ENCODE data around the gene PI16.
A peak's percentile ranks its signal among the peaks of the same experiment; 100 is the strongest.
"Not testable (repeated sequence)": the region's sequence is repeated elsewhere in the genome, so short reads cannot be mapped to it uniquely, and the experiment has no call there.

PI16 gene

DNA sequence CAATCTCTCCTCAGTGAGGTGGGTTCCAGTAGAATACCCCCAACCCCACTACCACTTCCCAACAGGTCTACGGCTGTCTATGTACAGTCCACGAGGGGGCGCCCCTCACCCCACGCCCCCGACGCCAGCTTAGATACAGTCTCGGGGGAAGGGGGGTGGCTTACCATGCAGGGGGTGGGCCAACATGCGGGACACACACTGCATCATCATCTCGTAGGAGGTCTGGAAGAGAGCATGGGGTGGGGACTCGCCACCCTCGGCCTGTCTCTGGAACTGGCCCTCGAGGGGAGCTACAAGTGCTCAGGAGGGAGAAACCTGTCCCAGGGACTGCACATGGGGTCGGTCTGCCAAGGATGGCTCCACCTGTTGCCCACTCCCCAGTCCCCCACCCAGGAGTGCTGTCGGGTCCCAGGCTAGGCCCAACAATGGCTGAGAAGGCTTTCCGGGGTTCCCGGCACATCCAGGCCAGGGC lies 23.0 kb downstream of the PI16 start:
- no peak for DNase-seq

DNA sequence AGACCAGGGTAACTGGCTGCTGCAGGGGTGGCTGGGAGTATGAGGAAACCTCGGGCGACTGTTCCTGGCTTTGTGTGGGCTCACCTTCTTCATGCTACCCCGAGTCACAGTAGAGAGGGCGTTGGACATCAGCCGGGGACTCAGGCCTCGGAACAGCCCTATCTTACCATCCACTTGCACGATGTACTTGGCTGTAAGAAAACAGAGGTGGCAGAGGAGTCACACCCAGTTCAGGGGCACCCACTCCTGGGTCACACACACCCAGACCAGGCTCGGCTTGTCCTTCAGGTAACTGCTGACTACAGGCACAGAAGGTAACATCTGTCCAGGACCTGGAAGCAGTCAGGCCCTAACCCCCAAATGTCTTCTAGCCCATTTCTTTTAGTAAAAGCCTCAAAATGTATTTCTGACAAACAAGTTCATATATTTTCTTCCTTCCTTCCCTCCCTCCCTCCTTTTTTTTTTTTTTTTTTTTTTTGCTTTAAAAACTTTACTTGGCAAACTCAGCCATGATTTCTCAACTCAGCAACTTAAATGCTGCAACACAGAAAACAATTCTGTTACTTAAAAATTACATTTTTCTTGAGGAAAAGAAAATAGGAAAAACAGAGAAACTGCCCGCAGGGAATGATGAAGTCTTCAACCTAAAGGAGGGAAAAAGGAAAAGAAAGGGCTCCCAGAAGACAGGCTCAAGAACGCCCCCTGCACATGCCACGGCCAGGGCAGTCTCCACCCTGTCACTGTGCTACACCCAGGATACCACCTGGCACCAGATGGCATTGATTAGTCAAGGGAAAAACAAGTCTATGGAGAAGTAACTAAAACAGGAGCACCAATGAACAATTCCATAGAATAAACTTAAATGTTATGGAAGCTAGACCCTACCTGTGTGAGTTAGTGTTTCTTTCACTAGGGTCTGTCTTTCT lies 24.1 kb downstream of the PI16 start:
- no peak for DNase-seq

DNA sequence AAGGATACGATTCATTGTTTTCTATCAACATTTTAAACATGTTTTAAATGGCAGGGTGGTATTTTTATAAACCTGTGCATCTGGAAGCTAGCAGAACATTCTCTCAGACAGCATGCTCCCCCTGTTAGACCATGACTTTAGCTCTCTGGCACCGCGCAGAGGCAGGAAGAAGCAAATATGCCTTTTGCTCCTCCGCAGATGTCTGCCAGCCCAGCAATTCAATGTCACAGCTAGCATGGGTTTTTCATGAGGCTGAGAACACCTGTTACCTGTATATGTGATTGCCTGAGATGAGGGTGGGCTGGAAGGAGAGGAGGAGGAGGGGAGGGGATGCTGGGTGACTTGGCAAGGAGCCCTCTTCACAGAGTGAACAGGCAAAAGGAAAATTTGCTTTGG lies 24.8 kb downstream of the PI16 start:
- DNase-seq: peak; percentile 49

DNA sequence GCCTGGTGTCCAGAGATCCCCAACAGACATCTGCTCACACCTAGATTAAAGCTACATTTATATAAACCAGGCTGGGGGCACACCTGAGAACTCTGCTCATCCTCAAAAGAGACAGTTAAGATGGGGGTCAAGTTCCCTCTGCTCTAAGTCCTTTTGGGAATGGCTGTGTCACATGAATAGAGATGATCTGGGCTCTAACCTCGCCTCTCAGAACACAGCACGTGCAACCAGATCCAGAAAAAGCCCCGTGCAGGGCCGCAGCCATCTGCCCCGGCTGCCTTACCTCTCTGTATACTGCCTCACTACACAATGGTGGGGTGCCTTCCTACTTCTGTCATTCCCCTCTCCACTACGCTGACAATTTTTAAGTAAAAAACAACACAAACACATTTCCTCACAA lies 25.6 kb downstream of the PI16 start:
- no peak for DNase-seq

DNA sequence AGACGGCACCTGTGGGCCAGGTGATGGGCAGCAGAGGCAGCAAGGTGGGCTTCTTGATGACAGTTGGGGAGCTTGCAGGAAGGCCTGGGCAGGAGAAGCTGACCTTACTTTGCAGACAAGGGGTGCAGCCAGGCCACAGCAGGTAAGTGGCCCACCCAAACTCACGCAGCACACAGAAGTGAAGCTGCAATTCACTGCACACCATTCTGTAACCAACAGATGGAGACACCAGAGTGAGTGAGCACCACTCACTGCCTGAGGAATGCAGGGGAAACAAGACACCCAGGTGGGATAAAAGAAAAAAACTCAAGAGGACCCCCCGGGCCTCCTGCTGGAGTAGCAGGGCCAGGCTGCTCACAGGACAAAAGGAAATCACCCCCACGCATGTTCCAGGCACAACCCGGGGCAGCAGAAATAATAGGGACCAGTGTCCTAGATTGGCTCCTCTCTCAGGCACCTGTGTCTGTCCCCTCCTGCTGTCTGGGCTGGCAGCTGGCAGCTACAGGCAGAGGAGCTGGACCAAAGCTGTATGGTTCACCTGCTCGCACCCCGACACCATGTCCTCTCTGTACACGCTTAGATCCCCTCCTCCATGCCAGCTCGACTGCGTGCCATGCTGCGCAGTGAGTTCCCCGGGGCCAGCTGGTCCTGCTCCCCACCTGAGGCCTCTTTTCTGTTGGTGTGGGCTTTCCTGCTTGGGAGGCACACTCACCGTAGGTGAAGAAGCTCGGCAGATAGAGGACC lies 26.5 kb downstream of the PI16 start:
- DNase-seq: no peak

DNA sequence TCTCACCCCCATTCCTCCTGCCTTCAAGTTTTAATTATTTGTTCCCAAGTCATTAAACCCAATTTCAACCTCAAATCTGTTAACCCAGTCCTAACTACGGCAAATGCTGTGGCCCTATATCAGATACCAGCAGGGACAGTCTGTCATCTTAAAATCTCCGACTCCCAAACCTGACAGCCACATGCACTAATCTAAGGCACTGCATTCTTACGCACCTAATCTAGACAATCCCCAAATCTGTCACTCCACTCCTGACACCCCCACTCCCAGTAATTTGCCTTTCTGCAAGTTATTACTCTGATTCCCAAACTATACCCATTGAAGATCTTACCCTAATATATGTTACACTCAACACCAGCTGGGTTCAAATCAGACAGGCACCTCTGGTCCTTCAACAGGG lies 29.0 kb downstream of the PI16 start:
- DNase-seq: no peak

DNA sequence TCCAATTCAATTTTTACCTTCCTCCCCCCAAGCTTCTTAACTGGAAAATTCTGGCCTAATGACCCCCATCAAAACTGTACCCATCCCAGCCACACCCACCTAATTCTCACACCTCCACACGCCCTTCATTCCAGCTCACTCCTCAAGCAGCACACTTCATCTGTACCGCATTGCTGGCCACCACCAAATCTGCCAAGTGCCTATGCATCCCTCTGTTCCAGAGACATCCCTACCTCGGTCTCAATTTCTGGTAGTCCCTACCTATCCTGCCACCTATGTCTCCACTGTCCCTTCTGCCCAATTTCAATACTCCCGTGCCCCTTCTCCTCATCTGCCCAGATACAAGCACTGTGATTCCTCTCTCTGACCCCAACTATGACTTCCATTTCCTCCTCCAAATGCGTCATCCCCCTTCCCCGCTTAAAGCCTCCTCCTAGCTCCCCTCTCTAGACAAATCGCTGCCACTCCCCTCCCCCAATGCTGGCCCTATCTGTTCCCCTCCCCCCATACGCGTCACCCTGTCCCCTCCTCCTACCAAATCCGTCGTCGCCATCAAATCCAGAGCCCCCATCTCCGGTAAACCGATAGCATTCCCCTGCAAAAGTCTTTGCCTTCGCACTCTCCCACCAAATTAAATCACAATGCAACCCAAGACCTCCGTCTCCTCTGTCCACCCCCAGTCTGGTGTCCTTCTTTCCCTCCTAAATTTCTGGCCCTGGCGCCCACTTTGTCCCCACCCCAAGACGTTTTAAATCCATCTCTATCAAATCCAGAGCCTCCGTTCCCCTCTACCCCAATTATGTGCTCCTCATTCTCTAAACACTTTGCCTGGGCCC lies 30.3 kb downstream of the PI16 start:
- peak; percentile 75 for DNase-seq

DNA sequence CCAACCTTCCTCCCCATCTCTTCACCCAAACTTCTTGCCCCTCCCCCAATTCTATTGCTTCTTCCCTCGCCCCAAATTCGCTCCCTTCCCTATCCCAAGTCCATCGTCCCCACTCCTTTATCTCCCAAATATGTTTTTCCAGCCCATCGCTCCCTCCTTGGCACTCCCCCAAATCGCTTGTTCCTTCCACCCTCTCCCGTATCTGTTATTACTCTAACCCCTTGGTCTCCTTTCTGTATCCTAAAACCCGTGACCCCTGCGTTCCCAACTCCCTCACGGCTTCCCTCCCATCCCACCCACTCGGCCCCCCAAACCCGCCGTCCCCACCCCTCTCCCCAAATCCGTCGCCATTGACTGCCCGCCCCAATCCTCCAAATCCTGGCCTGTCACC lies 30.9 kb downstream of the PI16 start:
- no peak for DNase-seq

DNA sequence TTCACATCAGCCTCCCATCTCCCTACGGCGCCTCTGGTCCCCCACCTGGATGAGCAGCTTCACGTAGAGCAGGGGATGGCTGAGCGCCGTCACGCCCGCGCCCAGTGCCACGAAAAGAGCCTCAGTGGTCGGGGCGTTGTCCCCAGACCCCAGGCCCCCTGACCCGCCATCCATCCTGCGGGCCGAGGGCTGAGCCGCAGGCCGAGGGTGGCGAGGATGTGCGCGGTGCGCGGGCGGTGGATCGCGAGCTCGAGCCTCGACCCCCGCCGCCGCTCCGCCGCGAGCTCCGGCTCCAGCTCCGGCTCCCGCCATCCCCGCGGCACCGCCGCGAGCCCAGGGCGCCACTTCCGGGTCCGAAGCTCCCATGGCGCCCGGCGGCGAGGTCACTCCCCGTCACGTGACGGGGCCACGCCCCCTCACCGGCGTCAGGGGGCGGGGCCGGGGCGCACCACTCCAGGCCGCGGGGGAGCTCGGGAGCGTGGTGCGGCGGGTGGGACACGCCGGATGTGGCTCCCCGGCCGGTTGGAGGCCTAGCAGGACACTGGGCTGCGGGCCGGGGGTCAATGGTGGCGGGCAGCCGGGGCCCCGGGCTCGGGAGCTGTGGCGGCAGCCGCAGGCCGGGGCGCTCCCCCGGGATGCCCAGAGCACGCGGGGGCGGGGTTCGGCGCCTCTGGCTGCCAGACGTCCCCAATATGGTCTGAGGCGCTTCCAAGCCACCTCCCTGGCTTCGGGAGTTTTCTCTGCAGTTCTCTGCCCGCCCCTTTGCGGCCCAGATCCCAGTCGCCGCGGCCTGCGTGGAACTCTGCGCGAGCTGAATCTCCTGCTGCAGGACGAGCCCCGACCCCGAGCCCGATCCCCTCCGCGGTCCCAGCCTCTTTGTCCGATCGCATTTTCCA lies 31.5 kb downstream of the PI16 start, which contains the start of gene MTCH1:
TSS of gene MTCH1 (minus strand) at position 389 of the 896 bp plus-strand sequence. CDS start at position 366, 23 bp downstream.
- peak; percentile 93 for DNase-seq

DNA sequence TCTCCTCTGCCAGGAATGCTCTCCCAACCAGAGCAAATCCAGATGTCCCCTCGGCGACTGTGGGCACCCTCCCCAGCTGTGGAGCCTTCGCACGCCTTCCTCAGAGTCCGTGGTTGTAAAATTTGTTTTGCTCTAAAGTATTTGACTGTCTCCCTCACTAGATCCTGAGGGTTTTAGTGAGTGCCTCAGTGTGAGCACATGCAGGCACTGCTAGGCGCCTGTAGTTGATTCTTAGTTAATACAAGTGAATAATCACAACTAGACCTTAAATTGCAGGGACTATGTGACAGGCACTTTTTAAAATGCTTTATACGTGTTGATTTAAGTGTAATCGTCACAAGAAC lies 32.1 kb downstream of the PI16 start:
- DNase-seq: peak; percentile 18

DNA sequence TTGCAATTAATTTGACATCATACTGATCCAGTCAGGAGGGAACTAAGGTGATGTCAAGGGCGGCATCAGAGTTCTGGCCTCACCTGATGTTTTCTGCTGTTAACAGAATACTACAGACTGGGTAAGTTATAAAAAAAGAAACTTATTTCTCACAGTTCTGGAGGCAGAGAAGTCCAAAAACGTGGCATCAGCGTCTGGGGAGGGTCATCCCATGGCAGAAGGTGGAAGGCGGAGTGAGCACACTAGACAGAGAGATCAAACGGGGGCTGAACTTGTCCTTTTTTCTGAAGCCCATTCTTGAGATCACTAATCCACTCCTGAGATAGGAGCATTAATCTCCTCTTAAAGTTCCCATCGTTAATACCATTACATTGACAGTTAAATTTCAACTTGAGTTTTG lies 34.7 kb downstream of the PI16 start:
- no peak for DNase-seq

DNA sequence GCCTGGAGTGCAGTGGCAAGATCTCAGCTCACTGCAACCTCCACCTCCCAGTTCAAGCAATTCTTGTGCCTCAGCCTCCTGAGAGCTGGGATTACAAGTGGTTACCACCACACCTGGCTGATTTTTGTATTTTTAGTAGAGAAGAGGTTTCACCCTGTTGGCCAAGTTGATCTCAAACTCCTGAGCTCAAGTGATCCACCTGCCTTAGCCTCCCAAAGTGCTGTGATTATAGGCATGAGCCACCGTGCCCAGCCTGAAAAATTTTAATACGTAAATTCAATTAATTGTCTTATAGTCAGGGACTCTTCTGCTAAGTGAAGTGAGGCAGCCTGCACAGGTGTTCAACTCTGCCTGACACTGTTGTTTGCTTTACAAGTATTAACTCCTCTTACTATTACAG lies 35.9 kb downstream of the PI16 start:
- DNase-seq: not testable (repeated sequence)

DNA sequence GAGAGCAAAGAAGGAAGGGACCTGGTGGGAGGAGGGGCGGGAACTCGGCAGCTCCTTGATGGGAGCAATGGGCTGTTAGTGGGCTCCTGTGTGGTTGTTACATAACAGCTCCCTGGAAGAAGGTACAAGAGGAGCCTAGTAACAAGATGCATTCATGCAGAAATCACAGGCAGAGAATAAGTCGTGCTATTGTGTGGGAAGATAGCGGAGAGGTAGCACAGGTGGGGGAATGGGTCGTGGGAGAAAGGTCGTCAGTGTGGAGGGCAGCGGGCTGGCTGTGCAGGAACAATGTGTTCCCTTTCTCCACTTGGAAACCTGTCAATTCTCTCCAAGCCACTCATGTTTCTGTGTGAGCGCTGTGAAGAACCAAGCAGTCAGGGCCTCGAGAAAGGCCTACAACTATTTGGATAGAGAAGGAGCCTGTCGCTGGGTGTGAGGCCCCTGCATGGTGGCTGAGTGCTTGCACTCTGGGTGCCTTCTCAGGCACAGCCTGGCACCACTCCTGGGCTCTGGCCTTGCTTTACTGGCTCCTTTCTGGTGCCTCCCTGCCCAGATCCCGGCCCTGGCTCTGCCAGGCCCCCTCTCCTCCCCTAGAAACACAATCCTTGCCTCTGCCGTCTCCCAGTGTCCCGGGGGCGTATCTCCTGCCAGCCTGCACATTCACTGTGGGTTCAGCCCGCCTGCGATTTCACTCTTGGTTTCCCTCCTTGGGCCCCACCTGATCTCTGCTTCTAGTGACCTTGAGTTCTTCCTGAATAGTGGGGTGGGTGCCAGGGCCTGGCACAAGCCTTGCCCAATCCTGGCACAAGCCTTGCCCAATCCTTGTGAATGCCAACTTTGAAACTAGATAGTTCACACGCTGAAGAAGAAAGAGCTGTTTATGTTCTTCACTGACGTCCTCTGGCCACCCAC lies 43.5 kb downstream of the PI16 start:
- DNase-seq: no peak

DNA sequence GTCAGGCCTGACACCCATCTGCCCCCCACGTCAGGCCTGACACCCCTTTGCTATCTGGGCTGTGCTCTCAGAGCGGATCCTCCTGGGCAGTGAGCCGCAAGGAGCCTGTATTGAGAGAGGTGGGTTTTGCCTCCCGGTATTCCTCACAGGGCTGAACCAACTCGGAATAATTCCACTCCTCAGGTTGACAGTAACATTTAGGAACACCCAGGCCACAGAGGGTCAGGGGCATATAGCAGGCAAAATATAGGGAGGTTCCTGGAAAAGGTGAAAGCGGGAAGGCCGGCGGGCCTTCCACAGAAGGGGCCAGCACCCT lies 44.1 kb downstream of the PI16 start:
- no peak for DNase-seq

DNA sequence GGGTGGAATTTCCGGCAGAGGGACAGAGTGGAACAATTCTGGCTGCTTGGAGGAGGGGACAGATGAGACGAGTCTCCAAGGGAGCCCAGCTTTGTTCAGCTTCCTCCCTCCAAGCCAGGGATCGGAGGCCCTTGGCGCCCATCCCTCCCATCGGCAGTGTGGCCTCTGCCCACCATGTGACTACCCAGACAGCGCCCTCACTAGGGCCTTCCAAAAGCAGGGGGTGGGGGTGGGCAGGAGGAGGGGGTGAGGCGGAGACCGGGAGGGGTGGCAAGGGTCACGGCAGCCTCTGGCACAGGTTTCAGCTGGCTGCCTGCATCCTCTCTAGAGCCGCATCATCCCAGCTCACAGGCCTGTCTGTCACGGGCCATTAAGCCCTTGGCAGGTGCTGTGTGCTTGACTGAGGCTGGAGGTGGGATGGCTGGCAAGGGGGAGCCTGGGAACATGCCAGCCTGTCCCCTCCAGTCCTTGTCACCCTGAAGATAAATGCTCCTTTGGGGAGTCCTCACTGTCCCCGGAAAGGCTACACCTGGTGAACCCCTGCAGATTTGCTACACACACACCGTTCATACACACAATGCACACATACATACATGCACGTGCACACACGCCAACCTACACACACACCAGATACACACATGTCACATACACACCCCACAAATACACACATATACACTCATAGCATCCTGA lies 44.7 kb downstream of the PI16 start:
- DNase-seq: no peak

DNA sequence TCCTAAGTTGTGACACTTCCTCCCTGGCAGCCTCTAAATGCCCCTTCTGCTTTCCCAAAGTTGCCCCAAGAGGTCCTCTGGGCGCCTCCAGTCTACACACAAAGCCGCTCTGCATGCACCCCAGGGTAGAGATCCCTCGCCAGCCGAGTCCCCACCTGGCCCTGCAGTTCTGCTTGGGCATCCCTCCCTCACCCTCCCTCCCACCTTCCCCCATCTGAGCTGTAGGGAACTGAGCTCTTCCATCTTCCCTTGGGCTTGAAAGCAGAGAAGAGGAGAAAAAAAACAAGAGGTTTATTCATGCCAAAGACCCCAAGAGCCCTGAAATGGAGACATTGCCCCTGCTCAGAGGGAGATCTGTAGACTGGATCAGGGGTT lies 45.2 kb downstream of the PI16 start:
- DNase-seq: no peak

DNA sequence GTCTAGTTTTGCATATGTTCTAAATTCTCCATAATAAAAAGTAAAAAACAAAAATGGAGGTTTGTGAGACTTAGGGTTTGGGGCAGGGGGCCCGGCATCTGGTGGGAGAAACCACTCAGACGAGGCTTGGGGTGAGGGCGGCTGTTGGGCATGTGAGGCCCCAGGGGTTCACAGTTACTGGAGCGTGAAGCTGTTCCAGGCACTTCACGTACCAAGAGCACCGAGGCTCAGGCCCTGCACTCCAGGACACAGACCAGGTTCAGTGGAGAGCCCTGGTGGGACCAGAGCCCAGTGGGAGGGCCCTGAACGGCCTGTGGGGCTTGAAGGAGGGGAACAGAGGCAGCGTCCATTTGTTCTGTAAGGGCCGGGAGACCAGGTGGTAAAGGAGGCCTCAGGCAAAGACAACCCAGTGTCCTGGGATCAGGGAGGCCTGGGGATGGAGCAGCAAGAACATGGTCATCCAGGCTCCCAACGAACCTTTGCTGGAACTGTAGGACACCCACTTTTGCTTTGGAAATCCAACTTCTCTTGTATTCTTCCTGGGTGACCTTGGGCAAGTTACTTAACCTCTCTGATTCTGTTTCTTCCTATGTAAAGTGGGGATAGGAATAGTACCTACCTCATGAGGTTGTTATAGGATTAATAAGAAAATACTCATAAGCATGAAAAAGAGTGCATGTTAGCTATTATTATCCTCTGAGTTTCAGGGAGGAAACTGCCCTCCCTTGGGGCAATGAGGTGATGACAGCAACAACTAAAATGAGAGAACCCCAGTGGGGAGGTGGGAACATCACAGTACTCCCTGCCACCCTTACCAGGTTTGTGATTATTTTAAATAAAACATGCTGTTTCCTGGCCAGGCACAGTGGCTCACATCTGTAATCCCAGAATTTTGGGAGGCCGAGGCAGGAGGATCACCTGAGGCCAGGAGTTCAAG lies 49.8 kb downstream of the PI16 start:
- DNase-seq: no peak

DNA sequence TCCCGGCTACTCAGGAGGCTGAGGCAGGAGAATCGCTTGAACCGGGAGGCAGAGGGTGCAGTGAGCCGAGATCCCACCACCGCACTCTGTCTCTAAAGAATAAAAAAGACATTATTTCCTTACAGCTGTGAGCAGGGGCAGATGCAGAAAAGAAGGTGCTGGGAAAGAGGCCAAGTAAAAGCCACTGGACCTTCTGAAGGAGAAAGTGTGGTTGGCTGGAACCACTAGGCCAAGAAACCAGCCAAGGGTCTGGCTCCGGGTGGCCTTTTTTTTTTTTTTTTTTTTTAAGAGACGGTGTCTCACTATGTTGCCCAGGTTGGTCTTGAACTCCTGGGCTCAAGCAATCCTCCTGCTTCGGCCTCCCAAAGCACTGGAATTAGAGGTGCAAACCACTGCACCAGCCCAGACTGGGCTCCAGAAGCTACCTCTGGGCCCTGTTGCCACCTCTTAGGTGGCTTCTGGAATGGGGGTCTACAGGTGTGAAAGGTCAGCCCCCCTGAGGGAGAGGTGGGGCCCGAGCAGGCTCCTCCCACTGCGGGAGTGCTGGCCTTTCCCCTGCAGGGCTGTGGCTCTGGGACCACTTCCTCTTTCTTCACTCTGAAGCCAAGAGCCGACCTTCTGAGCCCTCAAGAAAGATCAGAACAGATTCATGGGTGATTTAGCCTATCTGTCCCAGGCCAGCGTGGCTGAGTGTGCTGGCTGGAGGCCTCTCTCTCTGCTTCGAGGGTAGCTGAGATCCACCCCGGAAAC lies 50.7 kb downstream of the PI16 start, which contains the start of gene FGD2:
TSS of gene FGD2 (plus strand) at position 595 of the 750 bp plus-strand sequence. CDS start 163 bp downstream, outside the sequence.
- no peak for DNase-seq
